KOPT-K1 (cell line): ENCODE results near the gene HPCA.

Source experiments
- H3K27ac ChIP-seq: fragments of 200-600 bp; sonication (generic); 2 replicates; pipeline ENCODE4 v1.5.1; 2016; ENCODE audit warnings: antibody characterized with exemption, mild to moderate bottlenecking, low read depth, low read length; ENCODE audit not compliant: poor library complexity, severe bottlenecking
- H3K36me3 ChIP-seq: fragments of 200-600 bp; sonication (generic); 2 replicates; pipeline ENCODE4 v1.5.1; 2017; ENCODE audit warnings: antibody characterized with exemption, mild to moderate bottlenecking, low read length, moderate library complexity; ENCODE audit not compliant: insufficient read depth
- H3K9me3 ChIP-seq: fragments of 200-600 bp; sonication (generic); 2 replicates; pipeline ENCODE4 v1.5.1; 2017; ENCODE audit warnings: antibody characterized with exemption, low read length, mild to moderate bottlenecking; ENCODE audit not compliant: insufficient read depth, poor library complexity, severe bottlenecking

HPCA gene

GRCh38 chr1:32920833-32921232 lies 34.5 kb downstream of the HPCA start:
- no peak overlapping the region for H3K27ac ChIP-seq
- H3K36me3 ChIP-seq, result no peaks in the 10 kb centered on the region
- H3K9me3 ChIP-seq, result no peaks in the 10 kb centered on the region

GRCh38 chr1:32924881-32925344 lies 38.6 kb downstream of the HPCA start:
- H3K36me3 ChIP-seq, result no peaks in the 10 kb centered on the region
- no peaks in the 10 kb centered on the region for H3K9me3 ChIP-seq
- no peak overlapping the region for H3K27ac ChIP-seq

DNA sequence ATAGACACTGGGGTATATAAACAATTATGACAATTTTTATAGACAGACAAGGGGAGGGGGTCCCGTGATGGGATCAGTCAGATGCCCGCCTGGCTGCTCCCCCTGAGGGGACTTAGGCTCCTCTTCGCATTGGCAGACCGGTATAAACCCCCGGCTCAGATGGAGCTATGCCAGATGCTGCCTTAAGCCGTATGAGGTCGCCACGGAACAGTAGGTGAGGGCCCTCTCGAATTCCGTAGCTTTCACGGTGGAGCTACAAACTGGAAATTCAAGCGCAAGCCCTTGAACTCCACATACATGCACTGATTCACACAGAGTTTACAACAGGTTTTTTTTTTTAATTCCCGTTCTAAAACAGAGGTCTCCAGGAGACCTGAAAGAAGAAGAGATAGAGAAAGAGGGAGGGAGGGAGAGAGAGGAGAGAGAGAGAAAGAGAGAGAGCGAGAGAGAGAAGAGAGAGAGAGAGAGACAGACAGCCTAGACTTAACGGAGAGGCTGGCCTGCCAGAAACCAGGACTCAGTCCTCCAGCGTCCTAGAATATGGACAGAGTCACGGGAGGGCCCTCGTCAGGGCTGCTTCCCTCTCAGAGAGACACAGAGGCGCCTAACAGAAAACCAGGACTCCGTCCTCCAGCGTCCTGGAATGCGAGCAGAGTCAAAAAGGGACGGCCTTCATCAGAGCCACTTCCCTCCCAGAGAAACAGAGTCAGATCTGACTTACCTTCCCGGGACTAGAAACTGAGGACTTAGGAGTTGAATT lies 39.3 kb downstream of the HPCA start:
- no peak overlapping the region for H3K27ac ChIP-seq
- no peaks in the 10 kb centered on the region for H3K36me3 ChIP-seq
- no peaks in the 10 kb centered on the region for H3K9me3 ChIP-seq

- no peak overlapping the region for H3K27ac ChIP-seq
- no peaks in the 10 kb centered on the region for H3K9me3 ChIP-seq
- no peaks in the 10 kb centered on the region for H3K36me3 ChIP-seq
Measured at GRCh38 chr1:32926562-32926961, 40.3 kb downstream of the HPCA start.

DNA sequence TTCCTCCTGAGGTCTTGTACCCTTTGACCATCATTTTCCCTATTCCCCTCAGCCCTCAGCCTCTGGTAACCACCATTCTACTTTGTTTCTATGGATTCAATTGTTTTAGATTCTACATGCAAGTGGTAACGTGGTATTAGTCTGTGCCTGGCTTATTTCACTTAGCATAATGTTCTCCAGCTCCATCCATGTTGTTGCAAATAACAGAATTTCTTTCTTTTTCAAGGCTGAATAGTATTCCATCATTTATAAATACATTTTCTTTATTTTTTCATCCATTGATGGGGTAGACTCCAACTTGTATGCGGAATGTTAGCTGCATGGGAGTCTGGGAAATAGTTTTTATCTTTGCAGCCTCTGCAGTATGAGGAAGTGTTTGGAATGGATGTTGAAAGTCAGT lies 41.1 kb downstream of the HPCA start:
- Histone ChIP-seq H3K36me3 (no peaks in the 10 kb centered on the region), H3K27ac (no peak overlapping the region), H3K9me3 (no peaks in the 10 kb centered on the region)

DNA sequence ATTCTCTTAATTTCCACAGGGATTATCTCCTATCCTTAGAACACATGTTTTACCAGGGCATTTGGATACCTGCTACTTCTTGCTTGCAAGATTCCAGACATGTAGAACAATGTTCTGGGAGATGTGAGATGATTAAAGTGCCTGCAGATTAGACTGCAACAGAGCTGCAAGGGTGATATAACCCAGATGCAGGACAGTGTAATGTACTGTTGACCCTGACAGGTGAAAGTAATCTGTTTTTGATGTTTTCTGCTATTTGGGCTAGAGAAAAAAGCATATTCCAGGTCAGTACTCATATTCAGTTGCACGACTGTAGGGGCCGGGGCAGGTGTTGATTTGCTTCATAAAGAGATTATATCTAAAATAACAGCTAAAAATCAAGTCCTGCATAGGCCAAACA lies 42.0 kb downstream of the HPCA start:
- no peaks in the 10 kb centered on the region for H3K36me3 ChIP-seq
- no peaks in the 10 kb centered on the region for H3K9me3 ChIP-seq
- no peak overlapping the region for H3K27ac ChIP-seq

DNA sequence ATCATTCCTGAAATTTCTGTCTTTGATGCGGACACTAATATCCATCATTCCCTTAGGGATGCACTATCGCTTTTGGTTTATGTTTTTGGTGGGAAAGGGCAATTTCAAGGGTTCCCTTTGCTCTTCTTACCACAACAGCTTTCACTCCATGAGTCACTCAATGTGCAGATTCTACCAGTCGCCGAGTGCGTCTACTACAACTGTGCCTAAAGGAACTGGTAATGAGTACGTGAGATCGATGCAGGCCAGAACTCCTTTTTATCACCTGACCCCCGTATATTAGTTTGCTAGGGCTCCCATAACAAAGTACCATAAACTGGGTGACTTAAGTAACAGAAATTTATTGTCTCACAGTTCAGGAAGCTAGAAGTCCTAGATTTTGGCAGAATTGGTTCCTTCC lies 42.4 kb downstream of the HPCA start:
- Histone ChIP-seq H3K36me3 (no peaks in the 10 kb centered on the region), H3K27ac (no peak overlapping the region), H3K9me3 (no peaks in the 10 kb centered on the region)

DNA sequence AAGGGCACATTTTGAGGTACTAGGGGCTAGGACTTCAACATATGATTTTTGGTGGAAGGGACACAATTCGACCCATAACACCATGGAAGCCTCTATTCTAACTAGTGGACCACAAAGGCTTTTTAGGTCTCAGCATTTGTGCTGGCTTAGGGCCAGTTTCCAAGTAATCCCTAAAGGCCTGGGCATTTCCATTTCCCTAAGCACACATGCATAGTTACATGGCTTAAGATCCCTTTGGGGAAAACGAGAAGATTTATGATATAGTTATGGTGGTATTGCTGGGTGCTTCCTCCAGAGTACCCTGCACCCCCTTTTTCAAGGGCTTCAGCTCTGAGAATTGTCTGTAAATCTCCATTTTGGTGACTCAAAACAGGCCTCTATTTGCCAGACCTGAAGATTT lies 43.1 kb downstream of the HPCA start:
- no peaks in the 10 kb centered on the region for H3K36me3 ChIP-seq
- H3K9me3 ChIP-seq, result no peaks in the 10 kb centered on the region
- H3K27ac ChIP-seq, result no peak overlapping the region

GRCh38 chr1:32931760-32932159 lies 45.5 kb downstream of the HPCA start:
- Histone ChIP-seq H3K9me3 (no peaks in the 10 kb centered on the region), H3K27ac (no peak overlapping the region), H3K36me3 (peaks cover 14% of the 10 kb centered on the region)

GRCh38 chr1:32933742-32934322 lies 47.5 kb downstream of the HPCA start:
- peaks cover 34% of the 10 kb centered on the region for H3K36me3 ChIP-seq
- no peaks in the 10 kb centered on the region for H3K9me3 ChIP-seq
- no peak overlapping the region for H3K27ac ChIP-seq

DNA sequence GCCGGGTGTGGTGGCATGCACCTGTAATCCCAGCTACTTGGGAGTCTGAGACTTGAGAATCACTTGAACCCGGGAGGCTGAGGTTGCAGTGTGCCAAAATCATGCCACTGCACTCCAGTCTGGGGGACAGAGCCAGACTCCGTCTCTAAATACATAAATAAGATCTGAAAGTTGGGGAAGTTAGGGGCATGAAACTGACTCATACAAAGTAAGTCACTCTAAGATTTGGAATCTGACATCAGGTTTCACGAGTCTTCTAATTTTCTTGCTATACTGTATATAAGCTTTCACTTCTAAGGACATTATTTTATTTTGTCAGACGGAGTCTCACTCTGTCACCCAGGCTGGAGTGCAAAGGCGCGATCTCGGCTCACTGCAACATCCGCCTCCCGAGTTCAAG lies 48.2 kb downstream of the HPCA start:
- peaks cover 36% of the 10 kb centered on the region for H3K36me3 ChIP-seq
- no peak overlapping the region for H3K27ac ChIP-seq
- no peaks in the 10 kb centered on the region for H3K9me3 ChIP-seq

DNA sequence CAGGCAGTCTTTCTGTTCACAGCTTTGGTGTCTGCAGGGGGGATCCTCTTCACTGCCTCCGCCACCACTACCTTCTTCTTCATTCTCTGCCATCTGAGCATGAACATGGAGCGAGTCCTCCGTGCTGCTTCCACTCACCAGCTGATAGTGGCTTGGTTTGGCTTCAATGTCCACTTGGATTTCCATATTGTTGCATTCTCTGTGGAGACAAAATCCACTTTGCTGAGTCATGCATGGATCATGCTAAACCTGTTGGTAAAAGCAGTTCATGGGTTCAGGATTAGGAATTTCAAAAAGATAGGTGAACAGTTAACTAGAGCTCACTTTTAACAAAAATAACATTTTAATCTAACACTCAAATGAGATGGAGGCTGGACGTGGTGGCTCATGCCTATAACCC lies 50.8 kb downstream of the HPCA start:
- H3K36me3 ChIP-seq, result peaks cover 59% of the 10 kb centered on the region
- no peaks in the 10 kb centered on the region for H3K9me3 ChIP-seq
- H3K27ac ChIP-seq, result no peak overlapping the region

GRCh38 chr1:32939655-32940371 lies 53.5 kb downstream of the HPCA start:
- peaks cover 87% of the 10 kb centered on the region for H3K36me3 ChIP-seq
- H3K9me3 ChIP-seq, result peaks cover 15% of the 10 kb centered on the region
- no peak overlapping the region for H3K27ac ChIP-seq

GRCh38 chr1:32944180-32944579 lies 57.9 kb downstream of the HPCA start:
- H3K9me3 ChIP-seq, result peaks cover 15% of the 10 kb centered on the region
- H3K27ac ChIP-seq, result no peak overlapping the region
- H3K36me3 ChIP-seq, result peaks cover 78% of the 10 kb centered on the region
